K562 (cell line): Measurements from ENCODE around the gene R3HDM2. TPM values are rescaled to one million over a fixed set of nuclear protein-coding genes. Genes with fewer than 3 reads are reported as not detected.

Experiments used
- AFF1 ChIP-seq, 2 experiments: fragments of 450-650 bp; IDR thresholded peaks; 2 replicates each; pipeline ENCODE4 v1.6.1; 2018; ENCODE audit warnings: mild to moderate bottlenecking in 2 of 2, low read depth in 1 of 2; ENCODE audit not compliant: partially characterized antibody in 2 of 2
- ATF3 ChIP-seq, 2 experiments: fragments of 450-650 bp in 1 of 2; sonication (generic) in 1 of 2; formaldehyde crosslinking in 1 of 2; IDR thresholded peaks in 1 of 2; conservative IDR thresholded peaks in 1 of 2; 2 replicates each; pipeline versions ENCODE4 v1.6.1 to v1.8.1; 2016 to 2023; ENCODE audit warnings: mild to moderate bottlenecking in 2 of 2, moderate library complexity in 2 of 2, inconsistent platforms in 1 of 2, missing genetic modification reagents in 1 of 2
- CEBPB ChIP-seq: fragments of 450-650 bp; IDR thresholded peaks from 2 replicates; pipeline ENCODE4 v1.6.1; 2016; ENCODE audit warnings: missing genetic modification characterization, missing compliant biosample characterization
- DMBX1 ChIP-seq: fragments of 250-450 bp; sonication (Bioruptor Pico); IDR thresholded peaks from 2 replicates; pipeline ENCODE4 v1.8.0; 2022; ENCODE audit warnings: inconsistent platforms, mild to moderate bottlenecking, moderate library complexity, borderline replicate concordance
- EHMT2 ChIP-seq: fragments of 450-650 bp; IDR thresholded peaks from 2 replicates; pipeline ENCODE4 v1.6.1; 2018; ENCODE audit warnings: antibody characterized with exemption
- FIP1L1 ChIP-seq: fragments of 200-400 bp; formaldehyde crosslinking; IDR thresholded peaks from 2 replicates; pipeline ENCODE4 v1.6.1; 2018; ENCODE audit warnings: mild to moderate bottlenecking, low read depth, low read length; ENCODE audit not compliant: poor library complexity, severe bottlenecking
- KLF10 ChIP-seq: fragments of 250-450 bp; sonication (Bioruptor Pico); IDR thresholded peaks from 2 replicates; pipeline ENCODE4 v1.6.1; 2021; ENCODE audit warnings: matching md5 sums
- MAZ ChIP-seq, 2 experiments: fragments of 450-650 bp in 1 of 2; sonication (generic) in 1 of 2; formaldehyde crosslinking; IDR thresholded peaks in 1 of 2; conservative IDR thresholded peaks in 1 of 2; 2 replicates each; pipeline versions ENCODE4 v1.4.0 to v1.5.0; 2020; ENCODE audit warnings: mild to moderate bottlenecking in 1 of 2, missing genetic modification reagents in 1 of 2
- MCM5 ChIP-seq: fragments of 450-650 bp; IDR thresholded peaks from 2 replicates; pipeline ENCODE4 v1.6.1; 2016; ENCODE audit warnings: low read depth
- SMAD4 ChIP-seq: fragments of 250-450 bp; sonication (Bioruptor Pico); conservative IDR thresholded peaks from 2 replicates; pipeline ENCODE4 v1.8.0; 2021; ENCODE audit warnings: inconsistent platforms, mild to moderate bottlenecking, moderate library complexity
- STAG1 ChIP-seq: sonication (generic); formaldehyde crosslinking; IDR thresholded peaks from 2 replicates; pipeline ENCODE4 v1.5.0; 2020; ENCODE audit warnings: missing genetic modification reagents, borderline replicate concordance
- TAF15 ChIP-seq: fragments of 200-400 bp; formaldehyde crosslinking; IDR thresholded peaks from 2 replicates; pipeline ENCODE4 v1.6.1; 2017; ENCODE audit warnings: mild to moderate bottlenecking, low read depth, low read length, moderate library complexity
- TCF7L2 ChIP-seq: fragments of 150-350 bp; IDR thresholded peaks from 2 replicates; pipeline ENCODE4 v1.6.1; 2016; ENCODE audit warnings: low read depth, mild to moderate bottlenecking, low read length, moderate library complexity
- TEAD2 ChIP-seq: fragments of 450-650 bp; IDR thresholded peaks from 2 replicates; pipeline ENCODE4 v1.6.1; 2016; ENCODE audit warnings: missing genetic modification characterization, control low read depth, missing compliant biosample characterization
- TRIM24 ChIP-seq, 2 experiments: fragments of 450-650 bp; IDR thresholded peaks; 2 replicates each; pipeline ENCODE4 v1.6.1; 2016
- ZBED1 ChIP-seq: IDR thresholded peaks from 2 replicates; pipeline ENCODE4 v1.6.1; 2014
- ZNF184 ChIP-seq: sonication (generic); formaldehyde crosslinking; IDR thresholded peaks from 2 replicates; pipeline ENCODE4 v1.5.0; 2020; ENCODE audit warnings: missing genetic modification reagents
- ZNF696 ChIP-seq: fragments of 250-450 bp; sonication (Bioruptor Pico); conservative IDR thresholded peaks from 2 replicates; pipeline ENCODE4 v1.4.0; 2020; ENCODE audit warnings: mild to moderate bottlenecking, moderate library complexity
- polyA plus RNA-seq, 8 experiments: library from polyadenylated mRNA; depleted of rRNA in 4 of 8; stranded (reverse) in 5 of 8; unstranded in 3 of 8; fragments of >200 nt; fragmentation: Nextera tagmentation in 2 of 8; fragmentation: Illumina TruSeq in 1 of 8; extraction: Ambion mirVana in 2 of 8; extraction: Trizol in 1 of 8; gene quantifications; 2 replicates each; pipeline versions ENCODE4 v1.2.1 to v1.2.3, GENCODE V29; 2011 to 2014; ENCODE audit warnings: inconsistent platforms in 1 of 8, missing spikeins in 1 of 8
- total RNA-seq, 7 experiments: library from RNA; depleted of rRNA in 6 of 7; stranded (reverse); fragments of >200 nt in 6 of 7; fragmentation: Illumina TruSeq in 2 of 7; extraction: Trizol in 2 of 7; gene quantifications; 2 replicates each; pipeline versions ENCODE4 v1.2.1 to v1.2.3, GENCODE V29; 2011 to 2021; ENCODE audit warnings: low replicate concordance in 1 of 7
- TF ChIP-seq, protein P1 (sequence below): sonication (generic); formaldehyde crosslinking; IDR thresholded peaks from 2 replicates; pipeline ENCODE4 v1.8.1; 2022; ENCODE audit warnings: missing genetic modification reagents
- TF ChIP-seq, protein P2 (sequence below): fragments of 200-800 bp; sonication (Bioruptor generic); IDR thresholded peaks from 2 replicates; pipeline ENCODE4 v1.6.1; 2017; ENCODE audit warnings: missing genetic modification characterization, missing compliant biosample characterization

The R3HDM2 gene
- total and polyA plus RNA-seq, 9 of the 15 experiments (the other 6 are each of a cell fraction or from before 2014, with no cell fraction given) = 3.3 to 18.8 (median 9.0) TPM

DNA sequence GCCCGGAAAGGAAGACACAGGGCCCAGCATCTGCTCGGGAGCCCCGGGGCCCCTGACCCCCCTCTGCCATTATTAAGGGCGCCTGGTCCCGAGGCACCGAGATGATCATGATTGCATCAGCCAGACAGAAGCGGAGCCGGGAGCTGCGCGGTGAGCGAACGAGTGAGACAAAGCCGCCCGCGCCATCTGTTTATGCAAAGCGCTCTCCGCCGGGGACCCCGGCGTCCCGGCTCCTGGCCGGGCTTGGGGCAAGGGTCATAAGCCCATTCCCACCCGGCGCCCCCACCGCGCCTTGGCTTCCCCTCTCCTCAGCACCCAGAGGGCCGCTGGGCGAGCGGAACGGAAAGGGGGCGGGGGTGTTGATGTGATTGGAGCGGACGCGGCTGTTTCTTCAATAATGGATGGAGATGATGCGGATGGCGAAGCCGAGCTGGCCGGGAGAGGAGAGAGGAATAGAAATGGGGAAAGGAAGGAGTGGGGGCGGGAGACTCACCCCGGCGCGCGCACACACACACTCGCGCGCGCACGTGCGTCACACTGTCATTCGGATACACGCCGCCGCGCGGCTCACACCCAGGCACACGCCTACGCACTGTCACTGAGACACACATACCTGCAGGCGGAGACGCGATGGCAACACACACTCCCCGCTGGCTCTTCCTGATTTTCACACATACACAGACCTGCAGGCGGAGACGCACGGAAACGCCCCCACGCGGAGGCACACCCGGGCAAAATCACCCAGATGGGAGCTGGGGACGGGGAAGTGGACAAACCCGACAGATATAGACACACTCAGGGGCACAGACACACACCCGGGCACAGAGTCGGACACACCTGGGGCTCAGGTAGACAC lies 190.5 kb downstream of the R3HDM2 start (continued):
- TF ChIP-seq AFF1 (IDR thresholded peaks at IDR 0.05; ENCODE audit: low read depth in 1 of 2, partially characterized antibody in 2 of 2) (no peak), ZBED1 (no peak), TRIM24 (IDR thresholded peaks at IDR 0.05) (no peak), STAG1 (no peak), KLF10 (CRISPR knock-in tag) (no peak), TAF15 (no peak), MCM5 (no peak), DMBX1 (no peak), CEBPB (peak; percentile 45; the same call in 1 of the 2 replicates), SMAD4 (peak; percentile 52; the same call in 1 of the 2 replicates), FIP1L1 (peak; percentile 54), ZNF696 (CRISPR knock-in tag) (no peak), TEAD2 (tag) (no peak), TCF7L2 (no peak), EHMT2 (no peak), MAZ (CRISPR knock-in tag; conservative IDR thresholded peaks at IDR 0.05 in 1 of 2, IDR thresholded peaks at IDR 0.05 in 1 of 2) (peak in 1 of 2 experiments; percentile 57; a peak in 2 of 4 replicates), ATF3 (IDR thresholded peaks at IDR 0.05) (peak; percentile 95), ATF3 (CRISPR knock-in tag; conservative IDR thresholded peaks at IDR 0.05) (no peak), ZNF184 (CRISPR knock-in tag) (no peak)
- TF ChIP-seq, protein P1, sequence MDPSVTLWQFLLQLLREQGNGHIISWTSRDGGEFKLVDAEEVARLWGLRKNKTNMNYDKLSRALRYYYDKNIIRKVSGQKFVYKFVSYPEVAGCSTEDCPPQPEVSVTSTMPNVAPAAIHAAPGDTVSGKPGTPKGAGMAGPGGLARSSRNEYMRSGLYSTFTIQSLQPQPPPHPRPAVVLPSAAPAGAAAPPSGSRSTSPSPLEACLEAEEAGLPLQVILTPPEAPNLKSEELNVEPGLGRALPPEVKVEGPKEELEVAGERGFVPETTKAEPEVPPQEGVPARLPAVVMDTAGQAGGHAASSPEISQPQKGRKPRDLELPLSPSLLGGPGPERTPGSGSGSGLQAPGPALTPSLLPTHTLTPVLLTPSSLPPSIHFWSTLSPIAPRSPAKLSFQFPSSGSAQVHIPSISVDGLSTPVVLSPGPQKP = no peak
- TF ChIP-seq, protein P2, sequence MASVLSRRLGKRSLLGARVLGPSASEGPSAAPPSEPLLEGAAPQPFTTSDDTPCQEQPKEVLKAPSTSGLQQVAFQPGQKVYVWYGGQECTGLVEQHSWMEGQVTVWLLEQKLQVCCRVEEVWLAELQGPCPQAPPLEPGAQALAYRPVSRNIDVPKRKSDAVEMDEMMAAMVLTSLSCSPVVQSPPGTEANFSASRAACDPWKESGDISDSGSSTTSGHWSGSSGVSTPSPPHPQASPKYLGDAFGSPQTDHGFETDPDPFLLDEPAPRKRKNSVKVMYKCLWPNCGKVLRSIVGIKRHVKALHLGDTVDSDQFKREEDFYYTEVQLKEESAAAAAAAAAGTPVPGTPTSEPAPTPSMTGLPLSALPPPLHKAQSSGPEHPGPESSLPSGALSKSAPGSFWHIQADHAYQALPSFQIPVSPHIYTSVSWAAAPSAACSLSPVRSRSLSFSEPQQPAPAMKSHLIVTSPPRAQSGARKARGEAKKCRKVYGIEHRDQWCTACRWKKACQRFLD (CRISPR knock-in tag) = no peak
